ENCODE data around the gene MGAT5. TPM values are rescaled to one million over a fixed set of nuclear protein-coding genes. Genes with fewer than 3 reads are reported as not detected.

MGAT5 gene
- polyA plus RNA-seq, 4 donors, result 5.6 to 27.4 (median 12.3) TPM

DNA sequence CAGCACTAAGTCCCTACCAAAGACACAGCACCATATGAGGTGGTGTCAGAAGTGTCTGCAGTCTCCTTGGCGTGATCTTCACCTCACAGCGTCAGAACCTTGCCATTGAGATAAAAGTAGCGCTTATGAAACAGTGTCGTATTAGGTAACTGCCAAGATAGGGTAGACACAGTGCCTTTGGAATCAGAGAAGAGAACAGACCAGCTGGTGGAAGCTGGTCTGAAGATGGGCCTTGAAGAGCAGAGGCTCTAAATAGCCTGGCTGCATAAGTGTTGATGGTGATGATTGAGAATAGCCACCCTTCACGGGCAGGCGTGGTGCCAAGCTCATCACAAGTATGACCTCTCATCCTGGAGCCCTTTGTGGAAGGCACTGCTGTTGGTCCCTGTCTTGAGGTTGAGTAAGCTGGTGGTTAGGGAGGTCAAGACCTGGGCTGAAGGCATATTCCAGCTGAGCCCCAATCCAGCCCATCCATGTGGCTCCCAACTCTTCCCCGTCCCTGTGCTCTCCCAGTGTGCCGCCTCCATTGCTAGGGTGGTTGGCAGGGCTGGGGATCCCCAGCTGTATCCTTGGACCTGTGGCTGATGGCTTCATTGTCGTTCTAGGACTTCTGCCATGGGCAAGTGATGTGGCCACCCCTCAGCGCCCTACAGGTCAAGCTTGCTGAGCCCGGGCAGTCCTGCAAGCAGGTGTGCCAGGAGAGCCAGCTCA lies 187.4 kb downstream of the MGAT5 start:
- Histone ChIP-seq H3K27me3 (ENCODE audit: control insufficient read depth in 3 of 3, insufficient read depth in 3 of 3, low read length in 3 of 3) (no peaks in the 10 kb centered on the region), H3K36me3 (ENCODE audit: control insufficient read depth in 3 of 3, insufficient read depth in 2 of 3, low read depth in 1 of 3, low read length in 3 of 3) (peaks cover 8 to 65% (median 45%) of the 10 kb centered on the region in 3 donors), H3K9me3 (ENCODE audit: control insufficient read depth in 2 of 2, insufficient read depth in 1 of 2, low read depth in 1 of 2, low read length in 1 of 2) (no peaks in the 10 kb centered on the region), H3K27ac (ENCODE audit: low read depth in 1 of 3, low read length in 2 of 3) (no peak overlapping the region), H3K4me3 (ENCODE audit: low read depth in 1 of 3, low read length in 3 of 3) (no peak overlapping the region), H3K4me1 (ENCODE audit: control insufficient read depth in 3 of 3, insufficient read depth in 2 of 3, low read depth in 1 of 3, low read length in 2 of 3) (peaks cover 0 to 10% (median 0%) of the 10 kb centered on the region in 3 donors)
- FAIRE-seq (no peak), DNase-seq (no peak)
- 94 to 97% (median 96%) methylated on average over 11 of the region's 11 CpGs for WGBS, 3 donors

DNA sequence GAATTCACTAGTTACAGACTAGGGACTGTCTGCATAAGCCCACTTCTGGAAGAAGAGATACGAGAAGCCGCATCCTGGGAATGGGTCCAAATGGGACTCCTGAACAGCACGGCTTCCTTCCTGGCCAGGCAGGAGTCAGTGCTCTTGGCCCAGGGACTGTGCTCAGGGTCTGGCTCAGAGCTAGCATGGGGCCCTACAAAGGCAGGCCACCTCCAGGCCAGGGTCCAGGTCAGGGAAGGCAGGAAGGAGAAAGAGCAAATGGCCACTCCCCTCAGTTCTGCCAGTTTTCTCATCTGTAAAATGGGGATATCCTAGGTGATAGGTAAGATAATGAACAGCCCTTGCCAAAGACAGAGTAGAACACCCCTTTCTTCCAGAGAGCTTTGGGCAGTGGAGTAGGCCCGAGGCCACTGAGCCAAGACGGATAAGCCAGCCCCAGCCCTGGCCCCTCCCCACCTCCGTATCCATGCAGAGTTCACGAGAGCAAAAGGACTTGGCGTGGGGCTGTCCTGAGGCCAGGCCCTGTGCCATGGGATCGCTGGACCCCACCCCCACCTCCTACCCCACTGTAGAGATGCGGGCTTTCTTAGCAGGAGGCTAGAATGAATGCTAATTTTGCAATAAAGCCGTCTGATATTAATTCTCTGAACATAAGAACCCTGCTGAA lies 190.1 kb downstream of the MGAT5 start:
- WGBS, 3 donors, result 87 to 89% (median 88%) methylated on average over 11 of the region's 11 CpGs
- Histone ChIP-seq H3K27ac (ENCODE audit: low read depth in 1 of 3, low read length in 2 of 3) (no peak overlapping the region), H3K9me3 (ENCODE audit: control insufficient read depth in 2 of 2, insufficient read depth in 1 of 2, low read depth in 1 of 2, low read length in 1 of 2) (no peaks in the 10 kb centered on the region), H3K27me3 (ENCODE audit: control insufficient read depth in 3 of 3, insufficient read depth in 3 of 3, low read length in 3 of 3) (no peaks in the 10 kb centered on the region), H3K36me3 (ENCODE audit: control insufficient read depth in 3 of 3, insufficient read depth in 2 of 3, low read depth in 1 of 3, low read length in 3 of 3) (peaks cover 11 to 74% (median 43%) of the 10 kb centered on the region in 3 donors), H3K4me1 (ENCODE audit: control insufficient read depth in 3 of 3, insufficient read depth in 2 of 3, low read depth in 1 of 3, low read length in 2 of 3) (peaks cover 0 to 10% (median 0%) of the 10 kb centered on the region in 3 donors), H3K4me3 (ENCODE audit: low read depth in 1 of 3, low read length in 3 of 3) (no peak overlapping the region)
- FAIRE-seq (no peak), DNase-seq (no peak)

DNA sequence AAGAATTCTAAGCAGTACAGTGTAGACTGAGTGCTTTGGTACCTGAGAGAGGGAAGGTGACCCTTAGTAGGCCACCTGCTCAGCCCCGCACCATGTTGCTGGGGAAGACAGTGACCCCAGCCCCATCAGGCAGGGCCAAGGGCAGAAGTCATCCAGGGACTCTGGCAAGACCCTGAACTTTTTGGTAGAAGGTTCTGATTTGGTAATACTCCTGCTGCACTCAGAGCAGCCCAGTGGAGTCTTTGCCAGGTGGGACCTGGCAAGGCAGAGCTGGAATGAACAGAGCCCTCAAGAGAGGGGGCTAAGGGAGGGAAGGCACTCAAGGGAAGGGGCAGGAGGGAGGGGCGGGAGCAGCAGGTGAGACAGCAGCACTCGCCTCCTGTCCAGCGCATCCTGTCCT lies 191.2 kb downstream of the MGAT5 start:
- no peaks in the 10 kb centered on the region for H3K9me3 ChIP-seq (ENCODE audit: control insufficient read depth in 2 of 2, insufficient read depth in 1 of 2, low read depth in 1 of 2, low read length in 1 of 2)
- H3K4me3 ChIP-seq (ENCODE audit: low read depth in 1 of 3, low read length in 3 of 3), result no peak overlapping the region
- H3K27me3 ChIP-seq (ENCODE audit: control insufficient read depth in 3 of 3, insufficient read depth in 3 of 3, low read length in 3 of 3), result no peaks in the 10 kb centered on the region
- peaks cover 0 to 10% (median 0%) of the 10 kb centered on the region in 3 donors for H3K4me1 ChIP-seq (ENCODE audit: control insufficient read depth in 3 of 3, insufficient read depth in 2 of 3, low read depth in 1 of 3, low read length in 2 of 3)
- H3K27ac ChIP-seq (ENCODE audit: low read depth in 1 of 3, low read length in 2 of 3), result no peak overlapping the region
- WGBS, 3 donors, result 97 to 98% (median 97%) methylated on average over 4 of the region's 4 CpGs
- peaks cover 11 to 77% (median 43%) of the 10 kb centered on the region in 3 donors for H3K36me3 ChIP-seq (ENCODE audit: control insufficient read depth in 3 of 3, insufficient read depth in 2 of 3, low read depth in 1 of 3, low read length in 3 of 3)
- DNase-seq, result no peak
- FAIRE-seq, result no peak

DNA sequence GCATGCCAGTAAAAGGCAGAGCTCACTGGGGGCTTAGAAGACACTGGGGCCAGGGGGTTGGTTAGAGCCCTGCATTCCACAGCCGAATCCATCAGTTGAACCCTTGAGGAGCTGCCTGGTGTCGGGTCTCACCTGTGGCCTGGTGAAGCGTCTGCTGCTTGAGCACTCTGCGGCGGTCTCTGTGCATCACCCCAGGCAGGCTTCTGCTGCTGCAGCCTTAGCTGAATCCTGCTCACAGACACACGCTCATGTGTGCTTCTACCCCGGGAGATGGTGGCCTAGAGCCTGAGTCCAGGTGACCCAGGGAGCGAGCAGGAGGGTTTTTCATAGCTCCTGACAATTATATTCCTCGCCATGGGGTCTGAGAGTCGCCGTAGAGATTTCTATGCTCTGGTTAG lies 192.1 kb downstream of the MGAT5 start:
- no peak for FAIRE-seq
- DNase-seq, result no peak
- Histone ChIP-seq H3K27ac (ENCODE audit: low read depth in 1 of 3, low read length in 2 of 3) (no peak overlapping the region), H3K36me3 (ENCODE audit: control insufficient read depth in 3 of 3, insufficient read depth in 2 of 3, low read depth in 1 of 3, low read length in 3 of 3) (peaks cover 11 to 77% (median 41%) of the 10 kb centered on the region in 3 donors), H3K27me3 (ENCODE audit: control insufficient read depth in 3 of 3, insufficient read depth in 3 of 3, low read length in 3 of 3) (no peaks in the 10 kb centered on the region), H3K4me1 (ENCODE audit: control insufficient read depth in 3 of 3, insufficient read depth in 2 of 3, low read depth in 1 of 3, low read length in 2 of 3) (peaks cover 0 to 10% (median 0%) of the 10 kb centered on the region in 3 donors), H3K4me3 (ENCODE audit: low read depth in 1 of 3, low read length in 3 of 3) (no peak overlapping the region), H3K9me3 (ENCODE audit: control insufficient read depth in 2 of 2, insufficient read depth in 1 of 2, low read depth in 1 of 2, low read length in 1 of 2) (no peaks in the 10 kb centered on the region)
- WGBS, 3 donors, result 87 to 95% (median 92%) methylated on average over 11 of the region's 11 CpGs

DNA sequence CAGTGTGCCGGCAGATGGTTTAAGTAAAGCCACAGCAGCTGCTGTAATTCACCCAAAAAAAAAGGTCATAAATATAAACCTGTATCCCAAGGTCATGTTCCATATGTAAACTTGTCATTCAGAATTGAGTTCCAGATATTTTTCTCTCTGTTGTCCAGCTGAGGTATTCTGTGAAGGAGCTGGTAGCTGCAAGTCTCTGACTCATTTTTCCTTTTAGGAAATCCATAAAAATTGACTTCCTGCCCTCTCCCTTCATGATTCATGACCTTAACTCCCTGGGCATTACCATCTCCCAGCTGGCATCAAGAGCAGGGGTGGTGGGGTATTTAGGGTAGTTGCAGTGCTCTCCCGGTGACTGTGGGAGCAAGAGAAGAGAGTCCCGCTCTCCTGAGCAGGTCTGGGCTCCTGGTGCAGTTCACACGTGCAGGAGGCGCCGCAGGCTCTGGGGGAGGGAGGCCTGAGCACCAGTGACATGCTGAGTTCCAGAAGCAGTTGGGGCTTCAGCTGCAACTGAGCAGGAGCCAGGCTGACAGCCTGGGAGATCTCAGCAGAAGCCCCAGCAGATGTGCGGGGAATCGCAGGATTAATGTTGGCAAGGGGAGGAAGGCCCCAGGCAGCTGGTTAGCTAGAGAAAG lies 192.6 kb downstream of the MGAT5 start:
- Histone ChIP-seq H3K27me3 (ENCODE audit: control insufficient read depth in 3 of 3, insufficient read depth in 3 of 3, low read length in 3 of 3) (no peaks in the 10 kb centered on the region), H3K9me3 (ENCODE audit: control insufficient read depth in 2 of 2, insufficient read depth in 1 of 2, low read depth in 1 of 2, low read length in 1 of 2) (no peaks in the 10 kb centered on the region), H3K4me3 (ENCODE audit: low read depth in 1 of 3, low read length in 3 of 3) (no peak overlapping the region), H3K4me1 (ENCODE audit: control insufficient read depth in 3 of 3, insufficient read depth in 2 of 3, low read depth in 1 of 3, low read length in 2 of 3) (peaks cover 0 to 14% (median 0%) of the 10 kb centered on the region in 3 donors), H3K36me3 (ENCODE audit: control insufficient read depth in 3 of 3, insufficient read depth in 2 of 3, low read depth in 1 of 3, low read length in 3 of 3) (peaks cover 10 to 76% (median 41%) of the 10 kb centered on the region in 3 donors), H3K27ac (ENCODE audit: low read depth in 1 of 3, low read length in 2 of 3) (no peak overlapping the region)
- DNase-seq (no peak), FAIRE-seq (no peak)
- 83 to 94% (median 84%) methylated on average over 8 of the region's 8 CpGs for WGBS, 3 donors

DNA sequence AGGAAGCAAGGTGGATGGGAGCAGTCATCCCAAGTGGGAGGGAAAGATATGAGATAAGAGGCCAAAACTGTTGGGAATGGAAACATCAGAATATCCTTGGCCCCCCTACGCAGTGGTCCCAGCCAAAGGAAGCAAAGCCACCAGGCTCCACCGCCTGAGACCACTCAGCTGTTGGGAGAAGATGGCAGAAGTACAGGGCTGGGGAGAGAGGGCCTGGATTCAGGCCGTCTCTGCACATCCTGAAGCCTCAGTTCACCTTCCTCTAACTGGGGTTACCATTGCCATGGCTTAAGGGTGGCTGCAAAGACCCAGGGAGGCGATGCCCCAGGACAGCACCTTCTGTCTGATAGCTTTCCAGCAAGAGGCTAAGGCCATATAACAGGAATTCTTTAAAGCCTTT lies 193.8 kb downstream of the MGAT5 start:
- FAIRE-seq, result no peak

DNA sequence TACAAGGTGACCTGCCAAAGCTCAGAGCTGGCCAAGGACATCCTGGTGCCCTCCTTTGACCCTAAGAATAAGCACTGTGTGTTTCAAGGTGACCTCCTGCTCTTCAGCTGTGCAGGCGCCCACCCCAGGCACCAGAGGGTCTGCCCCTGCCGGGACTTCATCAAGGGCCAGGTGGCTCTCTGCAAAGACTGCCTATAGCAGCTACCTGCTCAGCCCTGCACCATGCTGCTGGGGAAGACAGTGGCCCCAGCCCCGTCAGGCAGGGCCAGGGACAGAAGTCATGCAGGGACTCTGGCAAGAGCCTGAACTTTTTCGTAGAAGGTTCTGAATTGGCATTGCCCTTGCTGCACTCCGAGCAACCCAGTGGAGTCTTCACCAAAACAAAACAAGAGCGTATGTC lies 194.8 kb downstream of the MGAT5 start:
- 91 to 95% (median 92%) methylated on average over 6 of the region's 6 CpGs for WGBS, 3 donors
- no peak overlapping the region for H3K27ac ChIP-seq (ENCODE audit: low read depth in 1 of 3, low read length in 2 of 3)
- H3K4me1 ChIP-seq (ENCODE audit: control insufficient read depth in 3 of 3, insufficient read depth in 2 of 3, low read depth in 1 of 3, low read length in 2 of 3), result peaks cover 0 to 14% (median 0%) of the 10 kb centered on the region in 3 donors
- no peak overlapping the region for H3K4me3 ChIP-seq (ENCODE audit: low read depth in 1 of 3, low read length in 3 of 3)
- FAIRE-seq, result no peak
- DNase-seq, result no peak
- no peaks in the 10 kb centered on the region for H3K27me3 ChIP-seq (ENCODE audit: control insufficient read depth in 3 of 3, insufficient read depth in 3 of 3, low read length in 3 of 3)
- H3K36me3 ChIP-seq (ENCODE audit: control insufficient read depth in 3 of 3, insufficient read depth in 2 of 3, low read depth in 1 of 3, low read length in 3 of 3), result peaks cover 3 to 71% (median 31%) of the 10 kb centered on the region in 3 donors
- H3K9me3 ChIP-seq (ENCODE audit: control insufficient read depth in 2 of 2, insufficient read depth in 1 of 2, low read depth in 1 of 2, low read length in 1 of 2), result no peaks in the 10 kb centered on the region

More for the DNA sequence above, 193.8 kb downstream of the MGAT5 start:
- Histone ChIP-seq H3K27ac (ENCODE audit: low read depth in 1 of 3, low read length in 2 of 3) (no peak overlapping the region), H3K4me1 (ENCODE audit: control insufficient read depth in 3 of 3, insufficient read depth in 2 of 3, low read depth in 1 of 3, low read length in 2 of 3) (peaks cover 0 to 14% (median 0%) of the 10 kb centered on the region in 3 donors), H3K36me3 (ENCODE audit: control insufficient read depth in 3 of 3, insufficient read depth in 2 of 3, low read depth in 1 of 3, low read length in 3 of 3) (peaks cover 3 to 71% (median 31%) of the 10 kb centered on the region in 3 donors), H3K4me3 (ENCODE audit: low read depth in 1 of 3, low read length in 3 of 3) (no peak overlapping the region), H3K9me3 (ENCODE audit: control insufficient read depth in 2 of 2, insufficient read depth in 1 of 2, low read depth in 1 of 2, low read length in 1 of 2) (no peaks in the 10 kb centered on the region), H3K27me3 (ENCODE audit: control insufficient read depth in 3 of 3, insufficient read depth in 3 of 3, low read length in 3 of 3) (no peaks in the 10 kb centered on the region)
- DNase-seq, result no peak
- 88 to 93% (median 93%) methylated on average over 4 of the region's 4 CpGs for WGBS, 3 donors

DNA sequence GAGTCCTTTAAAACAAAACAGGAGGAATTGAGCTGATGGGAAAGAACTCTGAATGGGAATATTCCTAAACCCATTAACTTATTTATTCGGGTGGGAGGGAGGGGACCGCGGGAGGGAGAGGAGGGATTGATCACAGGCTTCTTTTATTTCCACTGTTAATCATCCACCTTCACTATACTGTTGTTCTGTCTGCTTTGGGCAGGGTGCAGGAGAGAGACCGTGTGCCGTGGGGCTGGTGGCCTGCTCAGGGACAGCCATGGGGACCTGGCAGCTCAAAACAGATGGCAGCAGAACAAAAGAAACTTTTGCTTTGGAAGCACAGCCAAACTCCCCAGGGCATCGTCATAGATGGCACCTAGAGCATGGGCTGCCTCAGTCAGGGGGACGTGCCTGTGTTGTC lies 195.3 kb downstream of the MGAT5 start:
- WGBS, 3 donors, result 77 to 87% (median 84%) methylated on average over 7 of the region's 7 CpGs
- FAIRE-seq, result no peak

More for the DNA sequence above, 195.3 kb downstream of the MGAT5 start:
- Histone ChIP-seq H3K27ac (ENCODE audit: low read depth in 1 of 3, low read length in 2 of 3) (no peak overlapping the region), H3K4me3 (ENCODE audit: low read depth in 1 of 3, low read length in 3 of 3) (no peak overlapping the region), H3K27me3 (ENCODE audit: control insufficient read depth in 3 of 3, insufficient read depth in 3 of 3, low read length in 3 of 3) (no peaks in the 10 kb centered on the region), H3K4me1 (ENCODE audit: control insufficient read depth in 3 of 3, insufficient read depth in 2 of 3, low read depth in 1 of 3, low read length in 2 of 3) (peaks cover 0 to 14% (median 0%) of the 10 kb centered on the region in 3 donors), H3K36me3 (ENCODE audit: control insufficient read depth in 3 of 3, insufficient read depth in 2 of 3, low read depth in 1 of 3, low read length in 3 of 3) (peaks cover 3 to 69% (median 31%) of the 10 kb centered on the region in 3 donors), H3K9me3 (ENCODE audit: control insufficient read depth in 2 of 2, insufficient read depth in 1 of 2, low read depth in 1 of 2, low read length in 1 of 2) (no peaks in the 10 kb centered on the region)
- no peak for DNase-seq

Data from small intestine (tissue), 7 donors.